NCI-H2196 (cell line): ENCODE data around the gene HHAT.

ENCODE experiments used
- DNase-seq: peaks from one replicate; lab custom pipeline; 2025; ENCODE audit not compliant: unreplicated experiment; lab: John Stamatoyannopoulos, UW

The HHAT gene

GRCh38 chr1:210702506-210702905 lies 373.8 kb downstream of the HHAT start:
- no peak for DNase-seq

- DNase-seq = no peak
Measured at GRCh38 chr1:210703593-210703992, 374.9 kb downstream of the HHAT start.

GRCh38 chr1:210705086-210705485 lies 376.4 kb downstream of the HHAT start:
- no peak for DNase-seq

GRCh38 chr1:210706246-210706645 lies 377.5 kb downstream of the HHAT start:
- DNase-seq = no peak

DNA sequence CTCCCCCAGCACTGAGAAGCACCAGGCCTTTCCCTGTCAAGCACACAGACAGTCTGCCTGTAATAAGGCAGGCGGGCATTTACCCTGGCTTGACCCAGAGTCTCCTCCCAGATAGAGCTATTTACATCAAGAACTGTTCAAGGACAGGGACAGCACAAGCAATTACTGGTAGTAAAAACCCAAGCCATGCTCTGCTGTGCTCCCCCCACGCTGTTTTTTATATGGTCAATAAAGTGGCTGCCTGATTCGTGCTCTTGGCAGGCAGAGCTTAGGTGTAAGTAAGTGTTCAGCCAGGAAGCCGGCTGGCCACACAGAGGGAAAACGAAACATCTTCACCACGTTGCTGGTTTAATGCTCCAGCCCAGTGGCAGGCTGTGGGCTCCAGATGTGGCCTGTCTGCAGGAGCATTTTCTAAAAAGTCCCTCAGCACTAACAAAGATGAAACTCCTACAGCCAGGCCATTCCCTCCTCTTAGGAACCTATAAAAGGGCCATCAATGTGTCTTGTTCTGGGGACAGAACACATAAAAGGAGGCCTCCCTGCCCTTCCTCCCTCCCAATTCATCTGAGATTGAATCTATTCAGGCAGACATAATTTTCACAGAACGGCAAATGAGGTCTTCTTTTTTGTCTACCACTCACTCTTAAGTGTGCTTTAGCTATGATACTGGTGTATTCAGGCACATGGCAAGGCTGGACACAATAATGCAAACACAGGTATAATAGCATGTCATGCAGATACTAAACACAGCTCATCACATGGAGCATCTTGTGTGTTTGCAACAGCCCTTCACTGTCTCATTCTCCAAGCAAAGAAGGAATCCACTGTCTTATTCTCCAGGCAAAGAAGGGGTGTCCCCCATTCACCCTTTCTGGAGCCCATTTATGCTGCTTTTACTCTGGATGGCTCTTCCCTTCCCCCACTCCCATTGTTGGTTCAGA lies 378.9 kb downstream of the HHAT start:
- no peak for DNase-seq

GRCh38 chr1:210709701-210710100 lies 381.0 kb downstream of the HHAT start:
- DNase-seq = no peak

DNA sequence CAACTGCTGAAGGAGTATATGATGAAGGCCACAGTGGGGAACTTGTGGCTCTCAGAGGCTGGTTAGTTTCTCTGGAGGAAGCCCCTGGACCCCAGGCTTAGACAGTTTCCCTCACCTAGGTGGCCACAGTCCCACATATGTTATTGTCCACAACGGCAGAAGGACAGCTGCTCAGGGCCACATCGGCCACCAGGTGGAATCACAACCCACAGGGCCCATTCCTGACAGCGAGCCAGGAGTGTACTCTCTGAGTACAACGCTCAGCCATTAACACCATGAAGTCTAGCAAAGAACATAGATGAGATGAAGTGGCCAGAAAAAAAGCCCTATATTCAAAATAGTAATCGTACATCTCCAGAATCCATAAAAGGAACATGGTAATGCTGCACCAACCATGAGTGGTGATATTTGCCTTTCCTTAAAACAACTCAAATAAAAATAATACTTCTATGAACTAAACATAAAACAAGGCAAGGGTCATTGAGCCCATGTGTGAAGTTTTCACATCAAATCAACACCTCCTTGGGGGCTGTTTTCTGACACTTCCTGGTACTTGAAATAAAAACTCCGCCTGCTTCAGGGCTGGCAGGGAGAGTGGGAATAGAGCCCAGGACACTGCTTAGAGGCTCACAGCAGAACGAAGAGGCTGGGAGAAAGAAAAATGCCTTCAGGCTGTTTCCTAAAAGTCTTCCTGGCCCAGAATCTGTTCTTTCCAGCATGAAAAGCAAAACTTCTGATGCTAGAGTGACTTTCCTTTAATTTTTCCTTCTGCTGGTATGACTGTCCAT lies 383.3 kb downstream of the HHAT start:
- DNase-seq = no peak

GRCh38 chr1:210715072-210715471 lies 386.4 kb downstream of the HHAT start:
- no peak for DNase-seq

- no peak for DNase-seq
Measured at GRCh38 chr1:210722410-210723081, 393.8 kb downstream of the HHAT start.

DNA sequence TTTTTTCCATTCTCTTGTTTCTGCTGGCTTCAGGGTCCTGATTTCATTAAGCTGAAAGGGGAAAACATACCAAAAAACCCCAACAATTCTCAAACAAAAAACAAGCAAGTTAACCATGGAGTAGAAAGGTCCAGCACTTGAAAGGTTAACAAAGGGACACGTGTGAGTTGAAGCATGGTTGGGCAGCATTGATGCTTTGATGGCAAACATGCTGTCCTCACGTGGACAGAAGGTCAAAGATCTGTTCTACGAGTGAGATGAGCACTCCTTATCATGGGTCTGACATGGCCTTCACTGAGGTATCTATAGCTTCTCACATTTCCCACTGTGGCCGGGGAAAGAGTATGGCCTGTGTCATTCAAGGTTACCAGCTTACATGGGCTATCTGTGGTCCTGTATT lies 394.9 kb downstream of the HHAT start:
- DNase-seq = no peak

DNA sequence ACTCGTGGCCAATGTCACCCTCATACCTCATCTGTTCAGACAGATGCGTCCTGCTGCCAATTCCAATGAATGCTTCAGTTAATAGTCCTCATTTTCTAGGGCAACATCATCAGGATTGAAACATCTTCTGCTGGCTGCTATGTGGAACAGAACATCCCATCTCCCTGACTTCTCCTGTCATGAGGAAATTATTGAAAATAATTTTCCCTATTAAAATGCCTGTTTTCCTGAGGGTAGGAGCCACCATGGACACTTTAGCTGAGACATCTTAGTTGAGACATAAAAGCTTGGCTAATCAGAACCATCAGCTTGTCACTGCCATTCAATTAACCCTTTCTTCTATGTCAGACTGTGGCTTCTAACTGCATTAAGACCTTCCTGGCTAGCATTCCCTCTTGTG lies 396.1 kb downstream of the HHAT start:
- DNase-seq = no peak
